ENCODE data around the gene SEC24B. TPM values are rescaled to one million over a fixed set of nuclear protein-coding genes. Genes with fewer than 3 reads are reported as not detected.
"Not testable (repeated sequence)": the region's sequence is repeated elsewhere in the genome, so short reads cannot be mapped to it uniquely, and the experiment has no call there.

Gene SEC24B
- total RNA-seq, 1 donor from 2014 or later = 29.3 TPM

DNA sequence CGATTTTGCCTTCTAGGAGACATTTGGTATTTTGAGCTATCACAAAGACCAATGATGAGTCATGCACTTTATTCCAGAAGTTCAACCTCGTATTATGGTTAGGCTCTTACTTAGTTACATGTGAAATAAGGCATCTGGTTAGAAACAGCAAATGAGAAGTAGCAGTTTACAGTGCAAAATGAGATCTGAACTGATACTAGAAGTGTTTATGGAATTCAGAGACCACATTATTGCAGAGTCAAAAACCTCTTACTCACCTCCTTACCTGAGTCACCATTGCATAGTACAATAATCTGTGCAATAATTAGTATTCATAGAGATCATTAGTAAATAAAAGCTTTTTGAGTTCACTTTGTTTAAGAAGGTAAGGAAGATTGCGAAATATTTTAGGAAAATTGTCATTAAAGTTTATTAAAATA lies 38.7 kb downstream of the SEC24B start:
- intact Hi-C loops (cut with micrococcal nuclease) = no loop called here
- ATAC-seq = peak; percentile 43
- no peak for DNase-seq

DNA sequence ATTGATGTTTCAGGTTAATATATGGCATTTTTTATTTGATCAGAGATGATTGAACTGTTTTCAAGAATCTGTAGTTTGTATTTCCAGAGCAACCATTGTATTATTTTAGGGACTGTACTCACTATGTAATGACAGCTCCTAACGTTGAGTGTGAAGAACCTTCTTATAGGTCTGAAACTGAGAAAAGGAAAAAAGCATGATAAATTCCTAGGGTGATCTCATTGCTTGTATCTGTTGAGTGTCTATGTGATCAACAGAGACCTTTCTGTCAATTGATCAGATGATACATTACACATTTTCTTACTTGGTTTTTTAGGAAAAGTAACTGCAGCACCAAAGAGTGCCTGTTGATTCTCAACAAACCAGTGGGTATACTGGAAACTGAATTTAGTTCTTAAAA lies 40.2 kb downstream of the SEC24B start:
- intact Hi-C loops (cut with micrococcal nuclease) = no loop called here
- ATAC-seq (no peak), DNase-seq (no peak)

DNA sequence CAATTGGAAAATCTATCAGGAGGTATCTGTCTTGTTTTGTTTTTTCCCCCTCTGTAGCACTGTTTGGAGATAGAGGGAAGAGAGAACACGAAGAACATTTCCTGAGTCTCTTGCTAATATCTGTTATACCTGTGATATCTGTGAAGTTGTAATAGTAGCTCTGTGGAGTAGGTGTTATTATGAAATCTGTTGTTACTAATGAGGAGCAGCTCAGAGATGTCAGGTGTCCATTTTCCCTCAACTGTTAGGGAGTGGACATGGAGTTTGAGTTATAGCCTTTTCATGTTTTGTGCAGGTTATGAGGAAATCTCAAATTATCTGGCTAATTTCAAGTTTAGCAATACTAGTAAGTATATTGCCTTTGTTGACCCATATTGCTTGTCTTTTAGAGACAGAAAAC lies 52.4 kb downstream of the SEC24B start:
- no peak for ATAC-seq
- intact Hi-C loops (cut with micrococcal nuclease) = no loop called here
- DNase-seq = no peak

DNA sequence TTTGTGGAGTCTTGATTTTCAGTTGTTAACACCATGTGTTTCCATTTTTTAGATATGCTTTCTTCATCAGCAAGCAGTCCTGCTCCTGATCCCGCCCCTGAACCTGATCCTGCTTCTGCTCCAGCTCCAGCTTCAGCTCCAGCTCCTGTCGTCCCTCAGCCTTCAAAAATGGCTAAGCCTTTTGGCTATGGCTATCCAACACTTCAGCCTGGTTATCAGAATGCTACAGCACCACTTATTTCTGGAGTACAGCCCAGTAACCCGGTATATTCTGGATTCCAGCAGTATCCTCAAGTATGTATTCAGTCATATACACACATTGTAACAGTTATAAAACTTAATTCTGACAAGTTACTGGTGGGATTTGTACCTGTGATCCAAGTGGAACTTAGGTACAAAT lies 60.9 kb downstream of the SEC24B start:
- intact Hi-C loops (cut with micrococcal nuclease) = no loop called here
- peak; percentile 50 for DNase-seq
- ATAC-seq = peak; percentile 97

DNA sequence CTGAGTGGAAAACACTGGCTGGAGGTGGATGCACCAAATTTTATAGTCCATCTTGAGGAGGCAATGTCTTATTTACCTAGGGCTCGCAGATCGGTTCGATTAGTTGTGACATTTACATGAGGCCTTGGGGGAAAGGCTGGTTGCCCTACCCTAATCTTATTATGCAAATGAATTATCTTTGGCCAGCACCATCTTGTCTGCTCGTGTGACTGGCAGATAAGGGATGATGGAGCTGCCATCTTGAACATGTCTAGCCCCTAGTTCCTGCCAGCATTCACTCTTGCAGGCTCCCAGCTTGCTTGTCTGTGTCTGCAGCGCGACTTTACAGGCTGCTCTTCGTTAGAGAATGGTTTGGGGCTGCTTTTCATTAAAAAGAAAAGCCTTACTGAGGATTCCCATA lies 61.9 kb downstream of the SEC24B start:
- ATAC-seq (no peak), DNase-seq (no peak)
- intact Hi-C loops (cut with micrococcal nuclease) = no loop called here

DNA sequence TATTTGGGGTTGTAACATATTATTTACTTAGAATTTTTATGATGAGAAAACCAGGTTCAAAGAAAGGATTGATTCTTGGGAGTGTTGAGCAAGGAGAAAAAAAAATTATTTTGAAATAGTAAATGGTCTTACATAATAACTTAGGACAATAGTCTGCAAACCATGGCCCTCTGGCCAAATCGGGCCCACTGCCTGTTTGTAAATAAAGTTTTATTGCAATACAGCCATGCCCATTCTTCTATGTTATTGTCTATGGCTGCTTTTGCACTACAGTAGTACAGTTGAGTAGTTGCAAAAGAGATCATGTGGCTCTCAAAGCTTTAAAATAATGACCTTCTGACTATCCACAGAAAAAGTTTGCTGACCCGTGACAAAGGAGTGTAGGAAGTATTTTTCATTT lies 63.3 kb downstream of the SEC24B start:
- intact Hi-C loops (cut with micrococcal nuclease) = no loop called here
- DNase-seq (no peak), ATAC-seq (no peak)

DNA sequence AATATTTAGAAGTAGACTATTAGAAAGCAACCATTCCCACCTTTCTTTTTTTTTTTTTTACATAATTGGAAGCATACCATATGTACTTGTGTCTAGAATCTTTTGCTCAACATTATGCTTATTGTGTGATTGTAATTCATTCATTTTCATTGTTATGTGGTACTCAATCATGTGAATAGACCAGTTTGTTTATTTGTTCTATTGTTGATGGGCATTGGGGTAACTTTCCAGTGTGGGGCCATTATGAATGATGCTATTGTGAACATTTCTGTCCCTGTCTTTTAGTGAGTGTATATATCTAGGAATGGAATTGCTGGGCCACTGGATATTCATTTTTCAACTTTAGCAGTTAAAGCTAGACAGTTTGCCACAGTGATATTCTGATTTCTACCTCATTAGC lies 63.9 kb downstream of the SEC24B start:
- DNase-seq = no peak
- no peak for ATAC-seq
- intact Hi-C loops (cut with micrococcal nuclease) = no loop called here

DNA sequence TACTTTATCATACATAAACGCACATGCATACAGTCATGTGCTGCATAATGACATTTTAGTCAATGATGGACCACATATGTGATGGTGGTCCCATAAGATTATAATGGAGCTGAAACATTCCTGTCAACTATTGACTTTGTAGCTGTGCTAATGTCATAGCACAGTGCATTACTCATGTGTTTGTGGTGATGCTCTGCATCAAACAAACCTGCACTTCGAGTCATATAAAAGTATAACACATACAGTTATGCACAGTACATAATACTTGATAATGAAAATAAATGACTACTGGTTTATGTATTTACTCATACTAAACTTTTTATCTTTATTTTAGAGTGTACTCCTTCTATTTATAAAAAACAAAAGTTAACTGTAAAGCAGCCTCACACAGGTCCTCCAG lies 65.9 kb downstream of the SEC24B start:
- DNase-seq (no peak), ATAC-seq (no peak)
- intact Hi-C loops (cut with micrococcal nuclease) = no loop called here

DNA sequence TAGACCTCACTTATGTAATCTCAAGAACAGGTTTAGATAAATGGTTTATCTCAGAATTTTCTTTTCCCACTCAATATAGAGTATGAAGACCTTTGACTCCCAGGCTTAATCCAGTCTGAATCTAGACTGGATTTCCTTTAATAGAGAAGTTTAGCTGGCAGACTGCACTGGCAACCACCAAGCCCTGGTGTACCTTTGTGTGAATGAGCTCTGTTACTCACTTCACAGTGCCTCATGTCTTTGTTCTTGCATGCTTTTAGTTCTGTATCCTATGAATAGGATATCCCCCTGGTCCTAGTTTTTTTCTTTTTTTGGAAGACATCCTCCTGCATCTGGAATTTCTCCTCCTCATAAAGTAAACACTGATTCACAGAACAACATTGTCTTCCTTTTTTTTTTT lies 73.3 kb downstream of the SEC24B start:
- ATAC-seq (no peak), DNase-seq (no peak)
- intact Hi-C loops (cut with micrococcal nuclease) = no loop called here

DNA sequence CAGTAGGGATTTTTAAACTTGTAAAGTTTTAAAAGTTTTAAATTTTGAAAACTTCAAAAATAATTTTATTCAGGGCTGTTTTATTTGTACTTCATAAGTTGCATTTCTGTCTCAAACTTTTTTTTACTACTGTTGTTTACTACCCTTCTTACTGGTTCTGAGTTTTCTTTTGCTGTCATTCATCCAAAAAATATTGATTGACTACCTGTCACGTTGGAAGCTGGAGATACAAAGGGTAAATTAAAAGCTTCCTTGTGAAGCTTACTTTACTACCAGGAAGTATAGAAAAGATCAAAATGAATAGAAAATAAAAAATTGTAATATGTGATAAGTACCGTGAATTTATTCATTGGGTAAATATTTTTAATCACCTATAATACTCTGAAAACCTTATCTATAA lies 77.1 kb downstream of the SEC24B start:
- DNase-seq (no peak), ATAC-seq (no peak)
- intact Hi-C loops (cut with micrococcal nuclease) = no loop called here

DNA sequence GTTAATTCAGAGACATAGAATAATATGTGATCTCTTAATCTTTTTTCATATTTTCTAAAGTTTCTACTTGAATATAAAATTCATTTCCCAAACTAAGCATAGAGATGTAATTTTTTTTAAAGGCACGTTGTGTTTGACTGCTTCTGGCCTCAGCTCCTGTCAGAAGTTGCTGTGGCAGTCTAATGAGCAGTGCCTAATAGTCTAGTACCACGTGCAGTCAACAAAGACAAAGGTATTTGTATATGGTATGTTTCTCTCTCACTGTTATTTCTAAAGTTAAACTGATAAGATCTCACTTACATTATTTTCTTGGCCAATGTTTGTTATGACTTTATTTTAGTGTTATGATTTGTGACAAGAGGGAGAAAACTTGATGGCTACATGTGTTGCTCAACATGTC lies 77.8 kb downstream of the SEC24B start:
- intact Hi-C loops (cut with micrococcal nuclease) = no loop called here
- no peak for ATAC-seq
- no peak for DNase-seq

DNA sequence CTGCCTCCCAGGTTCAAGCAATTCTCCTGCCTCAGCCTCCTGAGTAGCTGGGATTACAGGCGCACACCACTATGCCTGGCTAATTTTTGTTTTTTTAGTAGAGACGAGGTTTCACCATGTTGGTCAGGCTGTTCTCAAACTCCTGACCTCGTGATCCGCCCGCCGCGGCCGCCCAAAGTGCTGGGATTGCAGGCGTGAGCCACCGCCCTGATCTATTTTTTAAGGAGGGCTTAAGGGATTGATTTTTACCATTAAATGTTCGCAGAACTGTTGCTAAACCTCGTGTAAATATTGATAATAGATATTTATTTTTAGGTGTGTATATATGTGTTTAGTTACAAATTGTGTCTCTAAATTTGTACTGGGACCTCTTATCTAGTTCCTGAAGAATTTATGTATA lies 79.8 kb downstream of the SEC24B start:
- ATAC-seq; DNase-seq; intact Hi-C loops (cut with micrococcal nuclease): not testable (repeated sequence)

DNA sequence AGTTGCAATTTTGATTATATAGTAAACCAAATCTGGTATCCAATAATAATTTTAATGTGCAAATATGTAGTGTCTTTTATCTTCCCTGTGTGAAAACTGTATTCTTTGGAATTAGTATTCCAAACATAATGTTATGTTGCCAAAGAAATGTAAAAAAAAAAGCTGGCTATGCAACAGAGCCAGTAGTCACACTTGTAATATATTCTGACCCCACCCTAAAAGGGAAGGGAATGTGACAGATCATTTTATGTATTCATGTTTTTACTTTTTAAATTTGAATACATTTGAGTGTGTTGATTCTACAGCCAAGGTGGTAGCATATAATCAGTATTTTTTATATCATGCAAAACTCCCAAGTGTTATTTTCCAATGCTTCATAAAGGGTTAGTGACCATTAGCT lies 98.6 kb downstream of the SEC24B start:
- DNase-seq = no peak
- no peak for ATAC-seq
- intact Hi-C loops (cut with micrococcal nuclease) = no loop called here

DNA sequence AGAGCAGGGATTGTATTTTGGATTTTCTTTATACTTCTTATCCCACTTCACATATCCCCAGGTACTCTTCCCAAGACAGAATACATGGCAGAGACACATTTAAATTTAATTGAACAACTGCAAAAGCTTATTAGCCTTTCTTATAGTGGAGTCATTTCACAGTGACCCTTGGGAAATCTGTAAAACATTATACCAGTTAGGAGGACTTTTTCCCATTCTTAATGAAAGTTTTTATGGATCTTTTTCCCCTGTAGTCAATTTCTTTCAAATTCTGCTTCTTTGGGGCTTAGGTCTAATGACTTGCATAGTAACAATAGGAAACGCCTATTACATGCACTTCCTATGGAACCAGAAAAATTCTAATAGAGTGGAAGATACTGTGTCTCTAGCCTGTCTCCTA lies 111.8 kb downstream of the SEC24B start:
- ATAC-seq (no peak), DNase-seq (no peak)
- intact Hi-C loops (cut with micrococcal nuclease) = no loop called here

DNA sequence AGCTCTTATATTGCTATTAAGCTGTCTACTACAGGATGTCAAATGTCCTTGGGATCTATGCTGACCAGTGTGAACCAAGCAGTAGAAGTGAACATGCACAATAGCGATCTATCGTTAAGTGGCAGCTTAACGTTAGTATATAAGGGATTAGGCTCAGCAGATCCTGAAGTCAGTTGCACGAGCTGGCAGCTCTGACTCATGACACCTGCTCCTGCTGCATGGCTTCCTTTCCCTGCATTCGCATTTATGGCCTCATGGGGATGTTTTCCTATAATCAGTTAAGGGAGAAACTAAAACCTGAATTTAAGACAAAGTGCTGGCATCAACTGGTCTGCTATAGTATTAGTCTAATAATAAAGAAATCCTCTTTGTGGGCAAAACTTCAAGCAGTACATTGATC lies 113.8 kb downstream of the SEC24B start:
- ATAC-seq = no peak
- no peak for DNase-seq
- intact Hi-C loops (cut with micrococcal nuclease) = no loop called here

DNA sequence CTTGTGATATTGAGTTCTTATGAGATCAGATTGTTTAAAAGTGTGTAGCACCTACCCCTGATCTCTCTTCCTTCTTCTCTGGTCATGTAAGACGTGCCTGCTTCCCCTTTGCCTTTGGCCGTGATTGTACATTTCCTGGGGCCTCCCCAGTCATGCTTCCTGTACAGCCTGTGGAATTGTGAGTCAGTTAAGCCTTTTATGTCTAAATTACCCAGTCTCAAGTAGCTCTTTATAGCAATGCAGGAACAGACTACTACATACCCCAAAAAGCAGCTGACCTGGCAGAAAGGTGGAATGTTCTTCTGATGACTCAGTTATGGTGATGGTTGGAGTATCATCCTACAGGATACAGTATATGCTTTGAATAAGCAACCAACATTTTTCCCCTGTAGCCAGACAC lies 115.0 kb downstream of the SEC24B start:
- peak; percentile 52 for ATAC-seq
- no peak for DNase-seq
- intact Hi-C loops (cut with micrococcal nuclease) = no loop called here

DNA sequence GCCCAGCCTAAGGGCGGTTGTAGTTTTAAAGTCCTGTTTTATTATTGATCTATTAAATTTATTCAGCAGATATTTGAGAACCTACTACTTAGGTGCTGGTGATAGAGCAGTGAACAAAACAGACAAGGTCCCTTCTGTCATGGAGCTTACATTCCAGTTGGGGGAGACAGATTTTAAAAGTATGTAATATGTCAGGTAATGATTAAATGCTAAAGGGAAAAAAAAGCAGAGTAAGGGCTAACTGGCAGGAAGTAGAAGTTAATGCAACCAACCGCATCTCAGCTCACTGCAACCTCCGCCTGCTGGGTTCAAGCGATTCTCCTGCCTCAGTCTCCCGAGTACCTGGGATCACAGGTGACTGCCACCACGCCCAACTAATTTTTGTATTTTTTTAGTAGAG lies 118.6 kb downstream of the SEC24B start:
- no peak for ATAC-seq
- DNase-seq = no peak
- intact Hi-C loops (cut with micrococcal nuclease) = no loop called here

DNA sequence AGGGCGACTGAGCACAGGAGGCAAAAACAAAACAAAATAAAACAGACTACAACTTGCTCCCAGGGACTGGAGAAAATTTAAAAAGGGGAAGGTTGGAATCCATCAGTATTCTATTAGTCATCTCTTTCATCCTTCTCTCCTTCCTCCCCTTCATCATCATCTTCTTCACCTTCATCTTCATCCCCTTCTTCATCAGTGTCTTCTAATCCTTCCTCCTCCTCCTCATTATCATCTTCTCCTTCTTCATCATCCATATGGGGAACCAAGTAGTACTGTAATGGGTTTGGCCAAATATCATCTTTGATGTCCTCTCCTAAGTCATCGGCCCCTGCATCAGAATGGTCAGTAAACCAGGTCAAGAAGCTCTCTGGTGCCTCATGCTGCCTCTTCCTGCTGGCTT lies 119.5 kb downstream of the SEC24B start:
- DNase-seq = no peak
- intact Hi-C loops (cut with micrococcal nuclease) = no loop called here
- no peak for ATAC-seq

DNA sequence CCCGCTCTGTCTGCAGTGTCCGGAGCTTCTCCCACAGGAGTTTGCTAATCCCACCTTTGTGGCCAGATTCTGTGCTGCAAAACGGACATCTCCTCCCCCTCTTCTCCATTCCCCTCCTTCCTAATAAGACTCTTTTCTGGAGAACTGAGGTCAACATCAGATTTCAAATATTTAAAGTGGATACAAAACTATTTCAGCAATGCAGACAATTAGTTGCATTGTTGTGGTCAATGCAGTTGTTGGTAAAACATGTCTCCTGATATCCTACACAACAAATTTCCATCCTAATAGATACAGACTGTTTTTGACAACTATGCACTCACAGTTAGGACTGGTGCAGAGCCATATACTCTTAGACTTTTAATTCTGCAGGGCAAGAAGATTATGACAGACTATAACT lies 121.4 kb downstream of the SEC24B start:
- DNase-seq (no peak), ATAC-seq (no peak)
- intact Hi-C loops (cut with micrococcal nuclease) = no loop called here

DNA sequence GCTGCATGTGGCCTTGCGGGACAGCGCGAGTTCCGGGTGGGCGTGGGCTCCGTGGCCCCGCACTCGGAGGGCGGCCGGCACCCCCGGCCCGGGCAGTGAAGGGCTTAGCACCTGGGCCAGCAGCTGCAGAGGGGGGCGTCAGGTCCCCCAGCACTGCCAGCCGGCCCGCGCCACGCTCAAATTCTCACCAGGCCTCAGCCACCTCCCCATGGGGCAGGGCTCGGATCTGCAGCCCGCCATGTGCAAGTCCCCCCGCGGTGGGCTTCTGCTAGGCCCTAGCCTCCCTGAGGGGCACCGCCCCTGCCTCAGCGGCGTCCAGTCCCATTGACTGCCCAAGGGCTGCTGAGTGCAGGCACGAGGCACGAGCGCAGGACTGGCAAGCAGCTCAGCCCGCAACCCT lies 123.8 kb downstream of the SEC24B start:
- intact Hi-C loops (cut with micrococcal nuclease) = no loop called here
- DNase-seq (no peak), ATAC-seq (no peak)

DNA sequence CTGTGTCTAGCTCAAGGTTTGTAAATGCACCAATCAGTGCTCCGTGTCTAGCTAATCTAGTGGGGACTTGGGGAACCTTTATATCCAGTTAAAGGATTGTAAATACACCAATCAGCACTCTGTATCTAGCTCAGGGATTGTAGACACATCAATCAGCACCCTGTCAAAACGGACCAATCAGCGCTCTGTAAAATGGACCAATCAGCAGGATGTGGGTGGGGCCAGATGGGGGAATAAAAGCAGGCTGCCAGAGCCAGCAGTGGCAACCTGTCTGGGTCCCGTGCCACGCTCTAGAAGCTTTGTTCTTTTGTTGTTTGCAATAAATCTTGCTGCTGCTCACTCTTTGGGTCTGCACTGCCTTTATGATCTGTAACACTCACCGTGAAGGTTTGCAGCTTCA lies 124.5 kb downstream of the SEC24B start:
- intact Hi-C loops (cut with micrococcal nuclease); DNase-seq; ATAC-seq: not testable (repeated sequence)

DNA sequence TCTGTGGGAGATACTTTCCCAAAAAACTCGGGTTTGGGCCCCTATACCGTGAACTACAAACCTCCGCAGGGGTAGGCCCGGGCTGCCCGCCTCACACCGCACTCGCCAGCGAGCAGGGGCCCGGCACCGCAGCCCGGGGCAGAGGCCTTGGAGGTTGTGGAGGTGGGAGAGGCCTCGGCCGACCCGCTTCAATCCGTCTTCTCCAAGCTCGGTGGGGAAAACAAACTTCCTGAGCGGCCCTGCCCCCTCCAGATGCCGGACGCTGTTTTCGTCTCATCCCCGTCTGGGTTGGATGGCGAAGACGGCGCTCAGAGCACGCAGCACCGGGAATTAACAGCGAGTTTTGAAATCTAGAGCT lies 126.0 kb downstream of the SEC24B start:
- intact Hi-C loops (cut with micrococcal nuclease) = no loop called here

More for the DNA sequence above, 126.0 kb downstream of the SEC24B start:
- peak; percentile 37 for DNase-seq
- peak; percentile 41 for ATAC-seq

Measured in left ventricle myocardium superior (tissue), 1 donor.